Epithelial cell of prostate (primary cell): Measurements from ENCODE around the gene MCRIP2.
"Not testable (repeated sequence)": the region's sequence is repeated elsewhere in the genome, so short reads cannot be mapped to it uniquely, and the experiment has no call there.

Source experiments
- DNase-seq: peaks from one replicate; pipeline ENCODE4 v3.0.0-alpha.2; 2011; ENCODE audit warnings: low read depth, low spot score
- H3K27ac ChIP-seq: fragments of 450-650 bp; 2 replicates; pipeline ENCODE4 v1.5.1; 2017; ENCODE audit warnings: mild to moderate bottlenecking

MCRIP2 gene

DNA sequence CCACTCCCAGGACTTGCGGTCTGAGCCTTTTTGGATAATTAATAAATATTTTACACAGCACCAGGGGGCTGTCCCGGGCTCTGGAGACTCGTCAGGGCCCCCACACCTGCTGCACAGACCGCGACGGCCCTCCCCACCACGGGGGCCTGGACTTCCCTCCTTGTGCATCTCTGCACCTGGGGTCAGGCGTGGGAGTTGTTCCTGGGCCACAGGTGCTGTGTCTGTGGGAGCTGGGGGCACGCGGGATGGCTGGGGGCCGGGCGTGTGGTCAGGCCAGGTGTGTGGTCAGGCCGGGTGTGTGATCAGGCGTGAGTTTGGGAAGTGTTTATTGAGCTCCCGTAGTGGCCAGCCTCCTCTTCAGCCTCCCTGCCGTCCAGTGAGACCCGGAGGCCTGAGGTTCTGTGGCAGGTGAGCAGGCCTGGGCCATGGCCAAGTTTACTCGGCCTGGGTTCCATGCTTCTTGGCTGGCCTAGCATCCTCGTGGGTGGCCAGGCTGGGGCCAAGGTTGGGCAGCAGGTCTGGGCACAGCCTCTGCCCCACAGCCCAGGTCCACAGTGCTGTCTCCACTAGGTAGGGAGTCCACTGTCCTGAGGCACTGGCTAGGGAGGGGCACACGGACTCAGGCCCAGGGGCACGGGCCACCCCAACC, 36.7 kb downstream of the MCRIP2 start:
- no peak overlapping the region for H3K27ac ChIP-seq
- DNase-seq = no peak

DNA sequence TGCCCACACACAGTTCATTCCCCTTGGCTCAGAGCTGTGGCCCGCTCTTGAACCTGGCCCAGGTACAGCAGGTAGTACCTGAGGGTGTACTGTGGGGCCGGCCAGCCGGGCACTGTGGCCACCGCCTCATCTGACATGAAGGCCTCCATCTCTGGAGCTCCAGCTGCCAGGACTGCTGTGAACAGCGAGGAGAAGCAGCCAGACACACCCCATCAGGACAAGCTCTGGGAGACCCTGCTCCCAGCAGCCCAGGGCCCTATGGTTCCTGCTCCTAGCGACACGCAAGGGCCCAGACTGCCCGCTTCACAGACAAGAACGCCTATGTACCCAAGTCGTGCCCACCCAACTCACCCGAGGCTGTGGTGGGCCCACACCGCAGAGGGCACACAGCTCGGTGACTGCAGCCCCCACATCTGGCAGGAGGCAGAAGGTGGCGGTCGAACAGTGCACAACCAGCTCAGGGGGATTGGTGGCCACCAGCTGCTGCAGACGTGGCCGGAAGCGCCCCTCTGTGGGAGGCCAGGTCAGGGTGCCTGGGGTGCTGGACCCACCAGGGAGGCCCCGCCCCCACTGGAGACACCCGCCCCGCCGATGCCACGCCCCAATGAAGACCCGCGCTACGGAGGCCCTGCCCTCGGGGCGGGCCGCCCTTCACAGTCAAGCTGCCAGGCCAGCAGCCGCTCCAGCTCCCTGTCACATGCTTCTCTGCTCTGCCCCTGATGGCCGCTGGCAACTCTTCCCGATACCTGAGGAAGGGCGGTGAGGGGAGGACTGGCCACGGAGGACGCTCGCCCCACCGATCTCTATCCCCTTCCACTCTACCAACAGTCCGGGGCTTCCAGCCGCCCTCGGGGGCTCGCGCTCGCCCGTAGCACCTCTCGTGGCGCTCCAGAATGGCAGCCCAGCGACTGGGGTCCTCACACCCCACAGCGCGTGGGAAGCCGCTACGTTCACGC, 37.5 kb downstream of the MCRIP2 start:
- DNase-seq = no peak
- peak overlapping the region; percentile 84 for H3K27ac ChIP-seq

DNA sequence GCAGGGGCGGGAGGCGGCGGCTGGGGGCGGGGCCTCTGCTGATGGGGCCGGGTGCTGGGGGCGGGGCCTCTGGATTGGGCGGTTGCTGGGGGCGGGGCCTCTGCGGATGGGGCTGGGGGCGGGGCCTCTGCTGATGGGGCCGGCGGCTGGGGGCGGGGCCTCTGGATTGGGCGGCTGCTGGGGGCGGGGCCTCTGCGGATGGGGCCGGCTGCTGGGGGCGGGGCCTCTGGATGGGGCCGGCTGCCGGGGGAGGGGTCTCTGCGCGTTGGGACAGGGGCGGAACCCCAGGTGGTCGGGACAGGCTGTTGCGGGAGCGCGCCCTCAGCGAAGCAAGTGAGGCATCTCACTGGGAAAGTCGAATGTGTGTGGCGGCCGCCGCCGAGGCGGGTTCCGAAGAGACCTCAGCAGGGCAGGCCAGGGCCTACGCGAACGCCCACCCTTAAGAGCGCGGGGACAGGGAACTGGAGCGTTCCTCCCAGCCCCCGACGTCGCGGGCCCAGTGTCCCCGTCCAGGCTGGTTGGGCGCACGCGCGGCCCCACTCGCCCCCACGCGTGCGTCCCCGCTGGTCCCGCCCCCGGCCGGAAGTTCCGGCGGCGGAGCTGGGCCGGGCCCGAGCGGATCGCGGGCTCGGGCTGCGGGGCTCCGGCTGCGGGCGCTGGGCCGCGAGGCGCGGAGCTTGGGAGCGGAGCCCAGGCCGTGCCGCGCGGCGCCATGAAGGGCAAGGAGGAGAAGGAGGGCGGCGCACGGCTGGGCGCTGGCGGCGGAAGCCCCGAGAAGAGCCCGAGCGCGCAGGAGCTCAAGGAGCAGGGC, 38.4 kb downstream of the MCRIP2 start, which contains the start of gene STUB1:
Gene STUB1, plus strand, starts transcription at position 597 of the 811 bp plus-strand sequence. Its CDS starts 116 bp downstream, at position 713.
- peak within 1 kb of the TSS; percentile 84 for H3K27ac ChIP-seq
- DNase-seq = peak; percentile 20

DNA sequence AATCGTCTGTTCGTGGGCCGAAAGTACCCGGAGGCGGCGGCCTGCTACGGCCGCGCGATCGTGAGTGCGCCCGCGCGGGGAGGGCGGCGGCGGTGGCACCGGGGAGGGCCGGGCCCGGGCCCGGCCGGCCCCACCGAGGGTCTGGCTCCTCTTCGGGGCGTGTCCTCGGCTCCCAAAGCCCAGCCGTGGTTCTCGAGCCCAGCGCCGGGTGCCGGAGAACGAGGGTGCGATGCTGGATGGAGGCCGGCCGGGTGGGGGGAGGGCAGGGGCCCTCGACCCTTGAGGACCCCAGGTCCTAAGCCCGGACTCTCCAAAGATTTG, 39.0 kb downstream of the MCRIP2 start:
- no peak for DNase-seq
- peak overlapping the region; percentile 84 for H3K27ac ChIP-seq

DNA sequence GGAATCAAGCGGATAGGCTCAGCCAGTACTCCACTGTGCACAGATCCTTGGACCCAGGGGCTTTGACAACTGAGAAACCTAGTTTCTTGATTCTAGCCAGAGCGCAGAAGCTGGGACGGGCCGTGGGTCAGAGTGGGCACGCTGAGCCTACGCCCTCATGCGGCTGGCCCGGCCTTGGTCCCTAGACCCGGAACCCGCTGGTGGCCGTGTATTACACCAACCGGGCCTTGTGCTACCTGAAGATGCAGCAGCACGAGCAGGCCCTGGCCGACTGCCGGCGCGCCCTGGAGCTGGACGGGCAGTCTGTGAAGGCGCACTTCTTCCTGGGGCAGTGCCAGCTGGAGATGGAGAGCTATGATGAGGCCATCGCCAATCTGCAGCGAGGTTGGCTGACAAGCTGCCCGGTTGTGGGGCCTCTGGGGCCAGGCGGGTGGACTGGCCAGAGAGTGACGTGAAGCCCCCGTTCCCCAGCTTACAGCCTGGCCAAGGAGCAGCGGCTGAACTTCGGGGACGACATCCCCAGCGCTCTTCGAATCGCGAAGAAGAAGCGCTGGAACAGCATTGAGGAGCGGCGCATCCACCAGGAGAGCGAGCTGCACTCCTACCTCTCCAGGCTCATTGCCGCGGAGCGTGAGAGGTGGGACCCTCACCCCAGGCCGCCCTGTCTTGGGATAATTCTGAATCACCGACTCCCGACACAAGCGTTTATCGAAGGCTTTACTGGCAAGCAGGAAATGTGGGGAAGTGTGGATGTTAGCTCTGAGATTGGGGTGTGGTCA, 39.5 kb downstream of the MCRIP2 start:
- DNase-seq = no peak
- H3K27ac ChIP-seq = peak overlapping the region; percentile 84

DNA sequence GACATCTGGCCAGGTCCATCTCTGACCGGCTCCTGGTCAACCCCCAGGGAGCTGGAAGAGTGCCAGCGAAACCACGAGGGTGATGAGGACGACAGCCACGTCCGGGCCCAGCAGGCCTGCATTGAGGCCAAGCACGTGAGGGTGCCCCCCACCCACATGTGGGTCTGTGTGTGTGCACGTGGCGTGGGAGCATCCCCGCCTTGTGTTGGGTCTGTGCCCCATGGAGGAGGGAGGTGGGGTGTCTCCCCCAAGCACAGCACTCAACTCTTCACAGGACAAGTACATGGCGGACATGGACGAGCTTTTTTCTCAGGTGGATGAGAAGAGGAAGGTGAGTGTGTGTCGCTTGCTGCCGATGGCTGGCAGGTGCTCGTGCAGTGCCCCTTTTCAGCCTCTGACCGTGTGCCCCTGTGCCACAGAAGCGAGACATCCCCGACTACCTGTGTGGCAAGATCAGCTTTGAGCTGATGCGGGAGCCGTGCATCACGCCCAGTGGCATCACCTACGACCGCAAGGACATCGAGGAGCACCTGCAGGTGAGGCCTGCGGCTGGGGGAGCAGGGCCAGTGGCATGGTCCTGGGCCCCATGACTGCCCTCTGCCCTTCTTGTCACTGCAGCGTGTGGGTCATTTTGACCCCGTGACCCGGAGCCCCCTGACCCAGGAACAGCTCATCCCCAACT, 40.3 kb downstream of the MCRIP2 start:
- H3K27ac ChIP-seq = peak overlapping the region; percentile 84

DNA sequence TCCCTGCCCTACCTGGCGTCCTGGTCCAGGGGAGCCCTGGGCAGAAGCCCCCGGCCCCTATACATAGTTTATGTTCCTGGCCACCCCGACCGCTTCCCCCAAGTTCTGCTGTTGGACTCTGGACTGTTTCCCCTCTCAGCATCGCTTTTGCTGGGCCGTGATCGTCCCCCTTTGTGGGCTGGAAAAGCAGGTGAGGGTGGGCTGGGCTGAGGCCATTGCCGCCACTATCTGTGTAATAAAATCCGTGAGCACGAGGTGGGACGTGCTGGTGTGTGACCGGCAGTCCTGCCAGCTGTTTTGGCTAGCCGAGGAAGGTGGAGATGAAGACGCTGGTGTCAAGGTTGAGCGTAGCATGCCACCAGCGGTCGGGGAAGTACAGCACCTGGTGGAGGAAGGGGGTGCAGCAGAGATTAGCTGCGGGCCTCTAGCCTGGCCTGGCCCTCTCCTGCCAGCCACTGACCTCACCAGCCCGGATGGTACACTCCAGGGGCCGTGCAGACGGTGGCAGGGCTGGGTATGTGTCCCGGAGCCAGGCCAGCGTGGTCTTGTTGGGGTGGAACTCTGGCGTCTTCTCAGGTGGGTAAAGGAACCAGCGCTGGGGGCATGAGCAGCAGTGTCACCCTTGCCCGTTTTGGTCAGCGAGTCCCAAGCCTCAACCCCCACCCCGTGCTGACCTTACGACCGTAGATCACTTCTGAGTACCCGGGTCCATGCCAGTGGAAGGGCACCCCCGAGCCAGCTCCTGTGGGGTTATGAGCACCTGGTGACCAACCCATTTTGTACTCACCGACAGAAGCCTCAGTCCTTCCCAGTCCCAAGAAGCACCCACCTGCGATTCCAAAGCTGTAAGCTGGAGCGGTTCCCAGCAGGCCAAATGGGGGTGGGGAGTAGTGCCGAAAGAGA, 41.1 kb downstream of the MCRIP2 start:
- peak overlapping the region; percentile 79 for H3K27ac ChIP-seq
- DNase-seq = no peak

More for the DNA sequence above, 40.3 kb downstream of the MCRIP2 start:
- no peak for DNase-seq

DNA sequence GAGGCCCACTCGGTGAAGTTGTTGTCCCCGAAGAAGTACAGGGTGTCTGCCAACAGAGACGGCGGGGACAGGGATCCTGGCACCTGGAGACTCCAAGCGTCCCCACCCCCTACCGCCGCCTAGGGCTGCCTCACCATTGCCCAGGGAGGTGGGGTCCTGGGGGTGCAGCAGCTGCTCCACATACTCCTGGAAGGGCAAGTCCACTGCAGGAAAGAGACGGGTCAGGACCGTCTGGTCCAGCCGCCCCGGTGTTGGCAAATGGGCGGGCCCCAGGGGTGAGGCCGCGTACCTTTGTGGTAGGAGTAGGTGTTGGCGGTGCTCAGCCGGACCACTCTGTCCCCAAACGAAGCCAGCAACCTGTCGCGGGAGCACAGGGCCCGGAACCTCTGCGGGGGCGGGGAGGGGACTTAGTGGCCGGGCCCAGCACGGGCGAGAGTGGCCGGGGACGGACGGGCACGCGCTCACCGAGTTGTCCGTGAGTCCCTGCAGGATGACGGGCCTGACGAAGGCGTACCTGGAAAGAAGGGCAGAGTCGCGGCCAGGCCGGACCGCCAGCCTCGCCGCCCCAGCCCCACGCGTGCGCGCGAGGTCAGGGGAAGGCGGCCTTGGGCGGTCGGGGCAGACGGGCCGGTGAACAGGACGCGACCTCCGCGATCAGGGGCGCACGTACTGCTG, 41.9 kb downstream of the MCRIP2 start:
- no peak for DNase-seq
- H3K27ac ChIP-seq = peak overlapping the region; percentile 79

DNA sequence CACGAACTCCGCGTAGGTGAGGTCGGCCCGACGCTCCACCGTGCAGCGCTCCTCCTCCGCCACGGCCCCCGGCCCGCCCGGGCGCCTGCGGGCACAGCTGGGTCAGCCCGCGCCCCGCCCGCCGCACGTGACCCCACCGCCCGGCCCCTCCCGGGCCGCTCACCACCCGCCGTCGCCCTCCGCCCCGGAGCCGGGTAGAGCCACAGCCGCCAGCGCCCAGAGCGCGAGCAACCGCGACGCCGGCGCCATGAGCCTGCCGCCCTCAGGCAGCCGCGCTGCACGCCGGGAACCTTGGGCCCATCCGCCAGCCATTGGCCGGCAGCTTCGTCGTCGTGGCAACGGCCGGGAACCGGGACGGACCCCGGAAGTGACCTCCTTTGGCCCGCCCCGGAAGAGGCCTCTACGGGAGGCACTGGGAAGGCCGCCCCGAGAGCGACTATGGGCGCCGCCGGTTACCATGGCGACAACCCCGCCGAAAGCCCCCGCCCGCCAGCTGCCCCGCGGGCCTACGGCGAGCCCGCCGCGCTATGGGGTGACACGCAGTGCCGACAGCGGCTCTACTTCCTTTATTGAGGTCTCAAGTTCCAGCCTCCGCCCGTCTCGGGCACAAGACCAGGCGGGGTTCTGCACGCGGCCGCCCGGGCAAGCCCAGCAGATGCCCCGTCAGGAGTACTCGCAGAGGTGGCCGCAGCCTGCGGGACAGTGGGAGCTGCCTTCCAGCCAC, 42.6 kb downstream of the MCRIP2 start, which contains the start of gene JMJD8:
Gene JMJD8, minus strand, starts transcription at position 264 of the 724 bp plus-strand sequence. Its CDS starts 15 bp downstream, at position 249.
- peak; percentile 79 for DNase-seq
- H3K27ac ChIP-seq = peak within 1 kb of the TSS; percentile 79

DNA sequence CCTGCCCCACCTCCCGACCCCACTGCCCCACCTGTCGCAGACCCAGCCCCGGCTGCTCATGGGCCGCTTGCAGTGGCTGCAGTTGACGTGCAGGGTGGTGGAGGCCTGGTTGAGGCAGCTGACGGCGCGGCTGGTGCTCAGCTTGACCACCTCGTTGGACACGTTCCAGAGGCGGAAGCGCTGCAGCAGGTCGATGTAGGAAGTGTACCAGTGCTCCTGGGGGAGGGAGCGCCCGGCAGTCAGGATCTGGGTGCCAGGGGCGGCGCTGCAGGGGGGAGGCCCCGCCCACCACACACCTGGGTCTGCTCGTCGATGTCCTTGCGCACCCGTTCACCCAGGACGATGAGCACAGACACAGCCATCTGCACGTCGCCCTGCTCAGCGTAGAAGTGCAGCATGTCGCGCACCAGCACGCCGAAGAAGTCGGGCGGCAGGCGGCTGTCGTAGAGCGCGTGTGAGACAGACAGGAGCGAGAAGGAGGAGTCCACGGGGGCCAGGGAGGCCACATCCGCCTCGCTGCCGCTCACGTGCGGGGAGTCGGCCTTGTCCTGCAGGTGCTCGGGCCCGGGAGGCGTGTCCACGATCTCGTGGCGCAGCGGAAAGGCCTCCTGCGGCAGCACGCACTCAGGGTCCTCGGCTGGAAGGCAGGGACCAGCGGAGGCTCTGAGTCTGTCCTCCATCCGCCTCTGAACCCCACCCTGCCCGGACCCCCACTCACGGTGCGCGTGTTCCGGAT, 43.5 kb downstream of the MCRIP2 start:
- DNase-seq = no peak

DNA sequence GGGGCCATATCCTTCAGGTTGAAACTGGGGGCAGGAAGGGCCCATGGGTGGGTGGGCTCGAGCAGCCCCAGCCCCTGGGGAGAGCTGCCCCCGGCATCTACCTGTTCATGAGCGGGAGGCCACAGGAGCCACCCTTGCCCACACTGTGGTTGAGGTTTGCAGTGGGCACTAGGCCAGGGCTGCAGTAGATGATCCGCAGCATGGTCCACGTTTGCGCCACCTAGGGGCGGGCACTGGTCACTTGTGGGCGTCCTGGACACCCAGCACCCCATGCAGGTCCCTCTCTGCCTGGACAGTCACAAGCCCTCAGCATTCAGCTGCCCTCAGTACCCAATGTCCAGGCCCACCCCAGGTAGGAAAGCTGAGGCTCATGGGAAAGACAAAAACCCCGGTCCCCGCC, 44.3 kb downstream of the MCRIP2 start:
- no peak overlapping the region for H3K27ac ChIP-seq
- no peak for DNase-seq

More for the DNA sequence above, 43.5 kb downstream of the MCRIP2 start:
- H3K27ac ChIP-seq = peak overlapping the region; percentile 79

DNA sequence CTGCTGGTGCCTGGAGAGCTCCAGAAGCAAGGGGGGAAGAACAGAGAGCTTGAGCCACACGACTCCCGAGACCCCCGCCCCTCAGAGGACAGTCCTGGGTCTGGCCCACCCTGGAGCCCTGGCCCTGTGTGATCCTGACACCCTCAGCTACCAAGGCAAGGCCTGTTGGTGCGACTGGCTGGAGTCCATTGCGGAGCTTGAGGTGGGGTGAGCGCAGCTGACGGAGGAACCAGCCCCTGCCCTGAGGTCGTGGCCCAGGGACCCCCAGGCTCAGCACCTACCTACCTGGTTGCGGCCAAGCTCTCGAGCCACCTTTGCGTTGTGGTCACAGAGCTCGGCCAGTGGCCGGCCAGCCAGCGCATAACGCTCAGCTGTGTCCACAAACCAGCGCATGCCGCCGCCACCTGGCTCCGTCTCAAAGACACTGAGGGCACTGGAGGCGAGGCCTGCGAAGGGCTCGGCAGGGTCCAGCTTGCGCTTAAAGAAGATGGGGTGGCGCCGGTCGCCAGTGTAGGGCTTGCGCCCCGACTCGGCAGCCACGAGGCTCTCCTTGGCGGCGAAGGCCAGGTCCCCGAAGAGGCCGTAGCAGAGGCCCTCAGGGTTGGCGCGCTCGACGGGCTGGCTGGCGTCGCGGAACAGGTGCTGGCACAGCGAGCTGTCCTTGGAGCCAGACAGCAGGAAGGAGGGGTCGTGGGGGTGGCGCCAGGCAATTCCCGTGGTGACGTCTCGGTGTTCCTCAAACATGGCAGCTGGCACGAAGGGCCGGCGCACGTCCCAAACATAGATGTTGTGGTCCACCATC, 45.0 kb downstream of the MCRIP2 start:
- no peak overlapping the region for H3K27ac ChIP-seq
- no peak for DNase-seq

DNA sequence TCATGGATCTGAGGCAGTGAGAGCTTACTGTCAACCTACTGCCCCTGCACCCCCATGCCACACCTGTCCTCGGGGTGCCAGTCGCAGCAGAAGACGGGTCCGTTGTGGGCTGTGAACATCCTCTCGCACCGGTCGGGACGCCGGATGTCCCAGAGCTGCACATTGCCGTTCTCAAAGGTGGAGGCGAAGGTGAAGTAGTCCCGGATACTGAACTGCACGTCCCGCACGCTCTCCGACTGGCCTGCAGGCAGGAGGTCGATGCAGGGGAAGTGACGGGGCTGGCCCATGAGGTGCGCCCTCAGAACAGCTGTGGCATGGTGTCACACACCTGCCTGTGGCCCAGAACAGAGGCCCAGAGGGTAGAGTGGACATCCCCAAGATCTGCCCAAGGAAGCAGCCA, 45.9 kb downstream of the MCRIP2 start:
- no peak for DNase-seq

DNA sequence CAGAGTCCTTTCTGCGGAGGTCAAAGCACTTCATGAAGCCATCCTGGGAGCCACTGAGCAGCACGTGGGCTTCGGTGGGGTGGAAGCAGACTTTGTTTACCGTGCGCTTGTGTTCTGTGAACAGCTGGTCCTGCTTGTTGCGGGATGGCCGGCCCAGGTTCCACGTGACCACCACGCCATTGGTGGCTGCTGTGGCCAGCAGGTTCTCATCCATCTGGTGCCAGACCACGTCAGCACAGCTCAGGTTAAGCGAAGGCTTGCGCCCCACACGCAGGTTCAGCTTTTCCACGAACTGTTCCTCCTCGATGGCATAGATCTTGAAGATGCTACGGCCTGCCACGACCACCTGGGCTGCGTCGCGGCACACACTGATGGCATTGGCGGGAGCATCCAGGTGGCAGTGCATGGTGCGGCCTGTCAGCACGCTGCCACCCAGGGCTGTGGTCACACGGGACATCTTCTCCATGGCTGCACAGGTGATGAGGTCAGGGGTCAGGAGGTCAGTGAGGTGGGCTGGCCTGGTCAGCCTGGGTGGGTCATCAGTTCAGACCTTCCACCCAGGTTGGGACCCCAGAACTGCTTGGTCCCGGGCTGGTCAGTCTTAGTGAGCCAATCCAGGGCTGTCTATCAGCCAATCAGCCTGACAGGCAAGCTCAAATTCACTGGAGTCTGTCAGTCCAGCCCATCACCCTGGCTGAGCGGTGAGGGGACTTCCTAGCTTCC, 47.7 kb downstream of the MCRIP2 start:
- no peak for DNase-seq
- H3K27ac ChIP-seq = peak overlapping the region; percentile 57

More for the DNA sequence above, 45.9 kb downstream of the MCRIP2 start:
- H3K27ac ChIP-seq = no peak overlapping the region

DNA sequence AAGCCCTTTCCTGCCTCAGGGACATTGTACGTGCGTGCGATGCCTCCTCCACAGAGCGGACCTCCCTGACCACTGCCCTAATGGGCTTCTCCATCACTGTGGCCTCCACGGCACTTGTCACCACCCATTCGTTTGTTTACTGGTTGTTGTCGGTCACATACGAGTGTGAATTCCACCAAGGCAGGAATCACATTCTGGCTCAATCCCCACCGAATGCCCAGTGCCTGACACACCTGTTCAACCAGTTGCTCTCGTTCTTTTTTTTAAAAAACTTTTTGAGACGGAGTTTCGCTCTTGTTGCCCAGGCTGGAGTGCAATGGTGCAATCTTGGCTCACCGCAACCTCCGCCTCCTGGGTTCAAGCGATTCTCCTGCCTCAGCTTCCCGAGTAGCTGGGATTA, 49.6 kb downstream of the MCRIP2 start:
- H3K27ac ChIP-seq, DNase-seq: not testable (repeated sequence)
